ENCODE data around the gene ZNF521.
"Not testable (repeated sequence)": the region's sequence is repeated elsewhere in the genome, so short reads cannot be mapped to it uniquely, and the experiment has no call there.

The ZNF521 gene

DNA sequence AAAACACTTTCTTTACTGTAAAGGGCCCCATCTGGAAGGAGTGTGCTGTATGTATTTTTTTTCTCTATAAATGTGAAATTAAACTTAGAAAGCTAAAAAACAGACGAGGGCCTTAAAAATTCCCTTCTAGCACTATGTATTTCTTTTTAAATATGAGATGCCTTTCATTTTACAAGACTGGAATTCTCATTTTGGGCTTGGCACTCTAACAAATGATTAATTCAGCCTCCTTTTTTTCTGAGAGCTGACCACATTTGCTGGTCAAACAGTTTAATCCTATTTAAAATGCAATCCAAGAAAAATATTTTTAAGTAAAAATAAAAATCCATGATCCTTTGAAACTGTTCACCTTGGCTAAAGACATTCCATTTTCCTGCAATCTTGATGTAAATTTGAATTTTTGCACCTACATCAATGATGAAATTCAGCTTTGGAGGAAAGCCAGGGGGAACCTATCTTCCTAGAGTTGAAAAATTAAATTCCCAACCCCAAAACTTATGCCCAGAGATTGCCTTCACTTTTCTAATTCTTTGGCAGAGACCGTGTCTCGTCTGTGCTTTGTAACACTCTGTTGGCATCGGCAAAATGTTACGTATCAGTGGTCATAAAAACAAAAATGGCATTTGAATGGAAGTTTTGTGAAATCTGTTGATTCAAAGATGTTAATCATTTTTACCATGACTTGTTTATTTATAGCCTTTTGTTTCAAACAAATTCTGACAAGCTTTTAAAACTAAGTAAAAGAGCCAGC, 284.5 kb downstream of the ZNF521 start:
- no peak for DNase-seq

DNA sequence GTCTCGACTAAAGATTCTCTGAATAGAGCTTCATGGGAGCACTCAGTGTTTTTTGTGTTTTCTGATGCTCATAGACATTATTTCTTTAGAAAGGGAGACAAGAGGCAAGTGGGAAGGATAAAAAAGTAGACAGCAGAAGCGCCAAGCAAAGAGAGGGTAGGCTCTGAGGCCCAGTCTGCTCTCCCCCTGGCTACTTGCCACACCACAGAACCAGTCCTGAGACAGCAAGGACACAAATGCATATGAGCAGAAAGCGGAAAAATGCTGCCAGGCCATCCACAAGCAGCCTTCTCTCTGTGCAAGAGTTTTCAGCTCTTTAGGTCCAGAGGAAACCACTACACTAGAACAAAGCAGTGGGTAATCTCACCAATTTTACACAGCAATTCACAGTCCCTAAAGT, 285.4 kb downstream of the ZNF521 start:
- no peak for DNase-seq

GRCh38 chr18:25062720-25063119, 289.2 kb downstream of the ZNF521 start:
- no peak for DNase-seq

DNA sequence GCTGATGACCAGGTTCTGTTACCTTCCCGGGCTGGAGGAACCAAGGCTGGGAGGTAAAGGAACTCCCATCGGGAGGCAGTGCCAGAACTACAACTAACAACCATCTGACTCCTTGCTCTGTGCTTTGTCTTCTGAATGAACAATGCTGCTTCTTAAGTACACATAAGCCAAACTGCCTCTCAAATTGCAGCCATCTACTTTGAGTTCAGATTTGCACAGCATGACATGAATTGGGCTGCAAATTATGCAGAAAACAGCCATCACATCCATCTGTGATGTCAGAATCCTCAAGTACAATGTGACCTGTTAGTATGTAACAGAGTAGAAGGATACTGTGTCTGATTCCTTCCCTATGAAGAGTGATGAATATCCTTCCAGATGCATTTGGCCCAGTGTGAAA, 290.6 kb downstream of the ZNF521 start:
- no peak for DNase-seq

GRCh38 chr18:25058521-25058920, 293.4 kb downstream of the ZNF521 start:
- no peak for DNase-seq

GRCh38 chr18:25057491-25058050, 294.4 kb downstream of the ZNF521 start:
- no peak for DNase-seq

- no peak for DNase-seq
Measured at GRCh38 chr18:25056429-25056828, 295.5 kb downstream of the ZNF521 start.

- no peak for DNase-seq
Measured at GRCh38 chr18:25055076-25055475, 296.9 kb downstream of the ZNF521 start.

DNA sequence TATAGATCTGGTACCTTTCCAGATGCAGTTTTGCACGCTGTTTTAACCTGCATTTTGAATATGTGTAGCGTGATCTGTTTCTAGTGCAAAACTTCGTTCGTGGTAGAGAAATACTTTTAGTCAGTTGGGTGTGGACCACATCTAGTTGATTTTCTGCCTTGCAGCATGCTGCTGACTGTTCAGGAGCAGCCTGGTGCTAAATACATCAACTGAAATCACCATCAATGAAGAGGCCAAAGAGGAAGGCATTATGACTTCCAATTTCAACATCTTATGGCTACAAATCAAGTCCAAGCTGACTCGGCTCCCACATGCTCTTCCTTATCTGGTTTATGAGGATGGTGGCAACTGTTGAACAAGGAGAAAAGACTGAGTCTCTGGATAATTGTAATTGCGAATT, 298.5 kb downstream of the ZNF521 start:
- DNase-seq, result no peak

DNA sequence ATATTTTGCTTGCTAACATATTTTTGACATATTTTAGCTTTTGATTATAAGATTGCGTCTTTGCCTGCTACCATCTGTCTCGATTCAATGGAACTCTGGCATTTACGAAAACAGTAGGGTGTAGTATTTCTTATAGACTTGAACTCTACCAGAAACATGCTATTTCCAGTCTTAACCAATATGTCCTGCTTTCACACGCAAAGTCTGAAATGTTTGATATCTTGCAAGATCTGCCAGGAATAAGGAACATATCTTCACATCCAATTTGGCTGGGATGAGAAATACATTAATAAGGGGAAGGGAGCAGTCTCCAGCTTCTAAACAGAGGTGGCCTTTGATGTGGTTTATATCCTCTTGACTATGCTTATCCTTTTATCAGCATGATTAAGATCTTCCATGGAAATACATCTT, 299.4 kb downstream of the ZNF521 start:
- DNase-seq, result no peak

GRCh38 chr18:25050605-25051004, 301.4 kb downstream of the ZNF521 start:
- DNase-seq, result no peak

DNA sequence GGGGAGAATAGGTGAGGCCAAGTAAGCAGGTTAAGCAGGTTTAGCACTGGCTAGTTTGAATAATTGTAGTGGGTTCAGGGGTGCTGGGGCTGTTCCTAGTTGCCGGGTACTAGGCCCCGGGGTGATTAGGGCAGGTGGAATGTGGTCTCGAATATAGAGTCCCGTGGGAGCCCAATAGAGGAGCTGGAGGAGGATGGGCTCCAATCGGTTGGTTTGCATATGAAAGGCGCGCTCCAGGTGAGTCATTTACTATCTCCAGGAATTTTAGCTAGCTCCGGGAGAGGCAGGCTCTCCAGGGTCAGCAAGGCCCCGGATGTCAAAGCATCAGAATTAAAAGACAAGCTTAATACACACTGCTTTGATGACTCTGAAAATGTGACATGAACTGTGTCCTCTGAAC, 304.0 kb downstream of the ZNF521 start:
- no peak for DNase-seq

- DNase-seq, result no peak
Measured at GRCh38 chr18:25047421-25047820, 304.5 kb downstream of the ZNF521 start.

GRCh38 chr18:25044694-25045093, 307.3 kb downstream of the ZNF521 start:
- no peak for DNase-seq

DNA sequence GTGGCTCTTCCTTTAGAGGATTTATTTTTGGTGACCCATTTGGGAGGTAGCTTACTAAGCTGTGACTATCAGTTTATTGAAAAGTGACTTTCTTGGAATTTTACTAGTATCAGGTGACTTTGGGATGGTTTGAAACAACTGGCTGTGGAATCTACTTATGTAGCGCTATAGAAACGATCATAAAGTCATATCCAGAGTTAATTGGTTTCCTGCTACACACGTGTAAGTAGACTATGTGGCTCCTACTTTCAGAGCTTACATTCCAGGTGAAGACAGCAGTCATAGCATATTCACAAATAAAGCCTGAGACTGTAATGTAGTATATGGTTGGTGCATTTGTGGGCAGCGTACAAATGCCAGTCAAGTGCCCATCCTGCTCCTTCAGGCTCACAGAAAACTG, 308.9 kb downstream of the ZNF521 start:
- no peak for DNase-seq

- DNase-seq, result no peak
Measured at GRCh38 chr18:25042641-25043051, 309.3 kb downstream of the ZNF521 start.

GRCh38 chr18:25039781-25040180, 312.2 kb downstream of the ZNF521 start:
- no peak for DNase-seq

GRCh38 chr18:25038261-25038660, 313.7 kb downstream of the ZNF521 start:
- DNase-seq, result no peak

- no peak for DNase-seq
Measured at GRCh38 chr18:25033747-25034471, 318.1 kb downstream of the ZNF521 start.

DNA sequence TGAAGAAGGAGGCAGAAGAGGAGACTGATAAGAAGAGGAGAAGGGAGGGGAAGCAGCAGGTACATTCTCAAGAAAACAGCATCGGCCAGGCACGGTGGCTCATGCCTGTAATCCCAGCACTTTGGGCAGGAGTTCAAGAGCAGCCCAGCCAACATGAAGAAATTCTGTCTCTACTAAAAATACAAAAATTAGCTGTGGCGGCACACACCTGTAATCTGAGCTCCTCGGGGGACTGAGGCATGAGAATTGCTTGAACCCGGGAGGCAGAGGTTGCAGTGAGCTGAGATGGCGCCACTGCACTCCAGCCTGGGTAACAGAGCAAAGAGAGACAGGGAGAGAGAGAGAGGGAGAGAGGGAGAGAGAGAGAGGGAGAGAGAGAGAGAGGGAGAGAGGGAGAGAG, 318.8 kb downstream of the ZNF521 start:
- not testable (repeated sequence) for DNase-seq

DNA sequence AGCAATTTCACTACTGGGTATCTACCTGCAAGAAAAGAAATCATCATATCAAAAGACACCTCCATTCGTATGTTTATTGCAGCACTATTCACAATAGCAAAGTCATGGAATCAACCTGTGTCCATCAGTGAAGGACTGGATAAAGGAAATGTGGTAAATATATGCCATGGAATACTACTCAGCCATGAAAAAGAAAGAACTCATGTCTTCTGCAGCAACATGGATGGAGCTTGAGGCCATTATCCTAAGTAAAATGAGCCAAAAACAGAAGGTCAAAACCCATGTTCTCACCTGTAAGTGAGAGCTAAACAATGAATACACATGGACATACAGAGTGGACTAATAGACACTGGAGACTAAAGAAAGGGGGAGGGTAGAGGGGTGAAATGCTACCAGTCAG, 322.2 kb downstream of the ZNF521 start:
- DNase-seq, result no peak

DNA sequence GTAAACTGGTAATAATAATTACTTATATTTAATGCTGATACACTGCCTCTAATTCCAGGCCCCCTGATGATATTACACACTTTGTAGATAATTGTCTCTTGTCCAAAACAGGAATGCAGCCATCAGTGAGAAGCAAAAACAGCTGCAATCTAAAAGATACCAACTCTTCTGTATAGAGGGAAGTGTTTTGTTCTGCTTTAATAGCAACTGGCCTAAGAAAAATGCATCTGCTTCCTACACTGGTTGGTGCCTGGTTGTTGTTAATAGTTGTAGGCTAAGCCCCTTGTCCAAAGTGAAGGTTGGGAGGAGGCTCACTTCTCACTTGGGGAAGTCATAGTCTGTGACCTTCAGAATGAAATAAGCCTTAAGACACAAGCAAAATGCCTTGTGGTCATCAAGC, 332.0 kb downstream of the ZNF521 start:
- no peak for DNase-seq

- DNase-seq, result no peak
Measured at GRCh38 chr18:25019086-25019860, 332.7 kb downstream of the ZNF521 start.

All from activated naive CD4-positive, alpha-beta T cell (primary cell).